ENCODE data around the gene OVAAL. TPM values are rescaled to one million over a fixed set of nuclear protein-coding genes. Genes with fewer than 3 reads are reported as not detected.
A peak's percentile ranks its signal among the peaks of the same experiment; 100 is the strongest.

Gene OVAAL
- total RNA-seq, 1 donor from 2014 or later = not detected

- Mint-ChIP-seq H3K36me3 (ENCODE audit: low read depth) (peaks cover 2% of the 10 kb centered on the region), H3K27me3 (ENCODE audit: insufficient read depth) (peaks cover 21% of the 10 kb centered on the region), H3K27ac (no peak overlapping the region), H3K4me3 (no peak overlapping the region), H3K4me1 (ENCODE audit: low read depth) (peaks cover 7% of the 10 kb centered on the region), H3K9me3 (peaks cover 2% of the 10 kb centered on the region)
- no peak for DNase-seq (ENCODE audit: low spot score)
- intact Hi-C loops (cut with micrococcal nuclease) = no loop called here
Observed at GRCh38 chr1:180566026-180566425, 7.3 kb downstream of the OVAAL start.

GRCh38 chr1:180566495-180566894 is 7.7 kb downstream of the OVAAL start:
- intact Hi-C loops (cut with micrococcal nuclease) = no loop called here
- Mint-ChIP-seq H3K9me3 (peaks cover 5% of the 10 kb centered on the region), H3K4me3 (no peak overlapping the region), H3K27ac (no peak overlapping the region), H3K4me1 (ENCODE audit: low read depth) (peaks cover 11% of the 10 kb centered on the region), H3K27me3 (ENCODE audit: insufficient read depth) (peaks cover 20% of the 10 kb centered on the region), H3K36me3 (ENCODE audit: low read depth) (peaks cover 2% of the 10 kb centered on the region)
- DNase-seq (ENCODE audit: low spot score) = no peak

- intact Hi-C loops (cut with micrococcal nuclease) = no loop called here
- Mint-ChIP-seq H3K27ac (no peak overlapping the region), H3K9me3 (peaks cover 9% of the 10 kb centered on the region), H3K27me3 (ENCODE audit: insufficient read depth) (peaks cover 20% of the 10 kb centered on the region), H3K36me3 (ENCODE audit: low read depth) (peaks cover 2% of the 10 kb centered on the region), H3K4me1 (ENCODE audit: low read depth) (peaks cover 23% of the 10 kb centered on the region), H3K4me3 (no peak overlapping the region)
- no peak for DNase-seq (ENCODE audit: low spot score)
Observed at GRCh38 chr1:180567654-180568053, 8.9 kb downstream of the OVAAL start.

GRCh38 chr1:180568184-180568583 is 9.4 kb downstream of the OVAAL start:
- intact Hi-C loops (cut with micrococcal nuclease) = no loop called here
- peaks cover 19% of the 10 kb centered on the region for H3K27me3 Mint-ChIP-seq (ENCODE audit: insufficient read depth)
- no peak for DNase-seq (ENCODE audit: low spot score)
- no peak overlapping the region for H3K27ac Mint-ChIP-seq
- peaks cover 24% of the 10 kb centered on the region for H3K4me1 Mint-ChIP-seq (ENCODE audit: low read depth)
- peaks cover 2% of the 10 kb centered on the region for H3K36me3 Mint-ChIP-seq (ENCODE audit: low read depth)
- peaks cover 9% of the 10 kb centered on the region for H3K9me3 Mint-ChIP-seq
- no peak overlapping the region for H3K4me3 Mint-ChIP-seq

GRCh38 chr1:180571060-180571831 is 12.5 kb downstream of the OVAAL start:
- Mint-ChIP-seq H3K4me1 (ENCODE audit: low read depth) (peaks cover 23% of the 10 kb centered on the region), H3K4me3 (peak overlapping the region; percentile 1), H3K36me3 (ENCODE audit: low read depth) (peaks cover 2% of the 10 kb centered on the region), H3K9me3 (peaks cover 9% of the 10 kb centered on the region), H3K27ac (peak overlapping the region; percentile 85), H3K27me3 (ENCODE audit: insufficient read depth) (peaks cover 14% of the 10 kb centered on the region)
- DNase-seq (ENCODE audit: low spot score) = no peak
- intact Hi-C loops (cut with micrococcal nuclease) = no loop called here

- H3K36me3 Mint-ChIP-seq (ENCODE audit: low read depth) = peaks cover 2% of the 10 kb centered on the region
- peaks cover 23% of the 10 kb centered on the region for H3K4me1 Mint-ChIP-seq (ENCODE audit: low read depth)
- H3K4me3 Mint-ChIP-seq = peak overlapping the region; percentile 1
- peaks cover 10% of the 10 kb centered on the region for H3K27me3 Mint-ChIP-seq (ENCODE audit: insufficient read depth)
- H3K27ac Mint-ChIP-seq = peak overlapping the region; percentile 85
- intact Hi-C loops (cut with micrococcal nuclease) = loop anchor here (1.0 to 2.0 kb wide), 5 partner anchors 13 to 443 kb away; partner anchors contain the start of gene ACBD6
- peaks cover 9% of the 10 kb centered on the region for H3K9me3 Mint-ChIP-seq
- DNase-seq (ENCODE audit: low spot score) = no peak
Observed at GRCh38 chr1:180571832-180572636, 13.3 kb downstream of the OVAAL start.

- no peak overlapping the region for H3K27ac Mint-ChIP-seq
Observed at GRCh38 chr1:180572760-180573159, 14.0 kb downstream of the OVAAL start.

GRCh38 chr1:180574031-180574713 is 15.4 kb downstream of the OVAAL start:
- Mint-ChIP-seq H3K4me1 (ENCODE audit: low read depth) (peaks cover 23% of the 10 kb centered on the region), H3K4me3 (no peak overlapping the region), H3K27ac (no peak overlapping the region), H3K27me3 (ENCODE audit: insufficient read depth) (peaks cover 2% of the 10 kb centered on the region), H3K9me3 (peaks cover 9% of the 10 kb centered on the region), H3K36me3 (ENCODE audit: low read depth) (peaks cover 2% of the 10 kb centered on the region)
- intact Hi-C loops (cut with micrococcal nuclease) = no loop called here
- DNase-seq (ENCODE audit: low spot score) = no peak

More at GRCh38 chr1:180572760-180573159, 14.0 kb downstream of the OVAAL start:
- Mint-ChIP-seq H3K9me3 (peaks cover 9% of the 10 kb centered on the region), H3K4me1 (ENCODE audit: low read depth) (peaks cover 23% of the 10 kb centered on the region), H3K4me3 (no peak overlapping the region), H3K36me3 (ENCODE audit: low read depth) (peaks cover 2% of the 10 kb centered on the region), H3K27me3 (ENCODE audit: insufficient read depth) (peaks cover 4% of the 10 kb centered on the region)
- intact Hi-C loops (cut with micrococcal nuclease) = loop anchor here (1.0 to 2.0 kb wide), 5 partner anchors 13 to 442 kb away; partner anchors contain the start of gene ACBD6
- no peak for DNase-seq (ENCODE audit: low spot score)

- intact Hi-C loops (cut with micrococcal nuclease) = no loop called here
- no peaks in the 10 kb centered on the region for H3K9me3 Mint-ChIP-seq
- no peak for DNase-seq (ENCODE audit: low spot score)
- peaks cover 8% of the 10 kb centered on the region for H3K4me1 Mint-ChIP-seq (ENCODE audit: low read depth)
- H3K4me3 Mint-ChIP-seq = no peak overlapping the region
- H3K27ac Mint-ChIP-seq = no peak overlapping the region
- H3K27me3 Mint-ChIP-seq (ENCODE audit: insufficient read depth) = peaks cover 2% of the 10 kb centered on the region
- H3K36me3 Mint-ChIP-seq (ENCODE audit: low read depth) = no peaks in the 10 kb centered on the region
Observed at GRCh38 chr1:180577361-180577760, 18.6 kb downstream of the OVAAL start.

- Mint-ChIP-seq H3K9me3 (no peaks in the 10 kb centered on the region), H3K36me3 (ENCODE audit: low read depth) (no peaks in the 10 kb centered on the region), H3K4me3 (no peak overlapping the region), H3K4me1 (ENCODE audit: low read depth) (peaks cover 8% of the 10 kb centered on the region), H3K27ac (no peak overlapping the region), H3K27me3 (ENCODE audit: insufficient read depth) (no peaks in the 10 kb centered on the region)
- DNase-seq (ENCODE audit: low spot score) = no peak
- intact Hi-C loops (cut with micrococcal nuclease) = no loop called here
Observed at GRCh38 chr1:180579961-180580611, 21.3 kb downstream of the OVAAL start.

GRCh38 chr1:180581635-180582039 is 22.9 kb downstream of the OVAAL start:
- Mint-ChIP-seq H3K4me3 (no peak overlapping the region), H3K4me1 (ENCODE audit: low read depth) (peaks cover 24% of the 10 kb centered on the region), H3K9me3 (no peaks in the 10 kb centered on the region), H3K27me3 (ENCODE audit: insufficient read depth) (no peaks in the 10 kb centered on the region), H3K27ac (no peak overlapping the region), H3K36me3 (ENCODE audit: low read depth) (peaks cover 1% of the 10 kb centered on the region)
- no peak for DNase-seq (ENCODE audit: low spot score)
- intact Hi-C loops (cut with micrococcal nuclease) = no loop called here

- peak overlapping the region; percentile 70 for H3K4me3 Mint-ChIP-seq
- peaks cover 14% of the 10 kb centered on the region for H3K9me3 Mint-ChIP-seq
- H3K4me1 Mint-ChIP-seq (ENCODE audit: low read depth) = peaks cover 30% of the 10 kb centered on the region
- no peak for DNase-seq (ENCODE audit: low spot score)
- H3K36me3 Mint-ChIP-seq (ENCODE audit: low read depth) = peaks cover 2% of the 10 kb centered on the region
- no peaks in the 10 kb centered on the region for H3K27me3 Mint-ChIP-seq (ENCODE audit: insufficient read depth)
- H3K27ac Mint-ChIP-seq = peak overlapping the region; percentile 95
- intact Hi-C loops (cut with micrococcal nuclease) = loop anchor here (1.0 kb wide), 2 partner anchors 13 to 46 kb away; no protein-coding TSS in a partner anchor
Observed at GRCh38 chr1:180584869-180585268, 26.1 kb downstream of the OVAAL start.
